K562 (cell line): ENCODE results near the gene PRKAR2B. TPM values are rescaled to one million over a fixed set of nuclear protein-coding genes. Genes with fewer than 3 reads are reported as not detected.

Experiments used
- BCLAF1 ChIP-seq, 2 experiments: fragments of 450-650 bp in 1 of 2; IDR thresholded peaks; 2 replicates each; pipeline ENCODE4 v1.6.1; 2011 to 2017; ENCODE audit warnings: low read depth in 2 of 2, antibody characterized with exemption in 1 of 2, borderline replicate concordance in 1 of 2, low read length in 1 of 2, mild to moderate bottlenecking in 1 of 2, mixed read lengths in 1 of 2; ENCODE audit not compliant: control insufficient read depth in 1 of 2
- CBX5 ChIP-seq: IDR thresholded peaks from 2 replicates; pipeline ENCODE4 v1.6.1; 2014; ENCODE audit warnings: low read depth, borderline replicate concordance
- CTCFL ChIP-seq: IDR thresholded peaks from 2 replicates; pipeline ENCODE4 v1.6.1; 2011; ENCODE audit warnings: borderline replicate concordance, low read depth, mild to moderate bottlenecking, moderate library complexity, low read length; ENCODE audit not compliant: insufficient read depth, poor library complexity, severe bottlenecking
- FOXM1 ChIP-seq, 2 experiments: fragments of 450-650 bp in 1 of 2; sonication (generic) in 1 of 2; formaldehyde crosslinking in 1 of 2; IDR thresholded peaks; 2 replicates each; pipeline versions ENCODE4 v1.6.1 to v1.9.0; 2017 to 2022; ENCODE audit warnings: low read depth in 2 of 2, mild to moderate bottlenecking in 2 of 2, missing genetic modification reagents in 1 of 2, moderate library complexity in 1 of 2
- HDAC2 ChIP-seq: fragments of 450-650 bp; IDR thresholded peaks from 2 replicates; pipeline ENCODE4 v1.6.1; 2016; ENCODE audit warnings: mild to moderate bottlenecking
- HNRNPH1 ChIP-seq: fragments of 200-400 bp; formaldehyde crosslinking; optimal IDR thresholded peaks from 2 replicates; pipeline ENCODE3; 2017; ENCODE audit warnings: low read depth, mild to moderate bottlenecking, low read length, moderate library complexity
- HNRNPK ChIP-seq: fragments of 200-400 bp; formaldehyde crosslinking; IDR thresholded peaks from one replicate; pipeline ENCODE4 v1.6.1; 2018; ENCODE audit warnings: mild to moderate bottlenecking, low read depth, low read length; ENCODE audit not compliant: poor library complexity, severe bottlenecking
- IRF2 ChIP-seq: sonication (generic); formaldehyde crosslinking; IDR thresholded peaks from 2 replicates; pipeline ENCODE4 v1.8.1; 2022; ENCODE audit warnings: mild to moderate bottlenecking, missing genetic modification reagents
- LEF1 ChIP-seq: fragments of 450-650 bp; IDR thresholded peaks from 2 replicates; pipeline ENCODE4 v1.6.1; 2016; ENCODE audit warnings: mild to moderate bottlenecking
- MNT ChIP-seq, 2 experiments: fragments of 450-650 bp; conservative IDR thresholded peaks; 2 replicates each; pipeline ENCODE4 v1.6.1; 2017; ENCODE audit warnings: mild to moderate bottlenecking in 2 of 2, moderate library complexity in 2 of 2
- MYBL2 ChIP-seq, 2 experiments: fragments of 450-650 bp in 1 of 2; sonication (generic) in 1 of 2; formaldehyde crosslinking in 1 of 2; IDR thresholded peaks; 2 replicates each; pipeline versions ENCODE4 v1.6.1 to v1.8.1; 2017 to 2022; ENCODE audit warnings: borderline replicate concordance in 1 of 2, inconsistent platforms in 1 of 2, low read depth in 1 of 2, mild to moderate bottlenecking in 1 of 2, missing genetic modification reagents in 1 of 2, moderate library complexity in 1 of 2
- SRSF1 ChIP-seq: fragments of 200-400 bp; formaldehyde crosslinking; IDR thresholded peaks from 2 replicates; pipeline ENCODE4 v1.6.1; 2017; ENCODE audit warnings: mild to moderate bottlenecking, low read depth, low read length, moderate library complexity
- TAF1 ChIP-seq: IDR thresholded peaks from 2 replicates; pipeline ENCODE4 v1.6.1; 2011; ENCODE audit warnings: mild to moderate bottlenecking, low read length, moderate library complexity; ENCODE audit not compliant: insufficient read depth, control insufficient read depth, severe bottlenecking; ENCODE audit errors: extremely low read depth
- THRAP3 ChIP-seq: fragments of 450-650 bp; IDR thresholded peaks from 2 replicates; pipeline ENCODE4 v1.6.1; 2016; ENCODE audit warnings: mild to moderate bottlenecking, inconsistent platforms, borderline replicate concordance
- ZNF24 ChIP-seq: fragments of 450-650 bp; IDR thresholded peaks from 2 replicates; pipeline ENCODE4 v1.6.1; 2016
- ZNF311 ChIP-seq: fragments of 250-450 bp; sonication (Bioruptor Pico); IDR thresholded peaks from 2 replicates; pipeline ENCODE4 v1.4.0; 2020; ENCODE audit warnings: mild to moderate bottlenecking, moderate library complexity
- ZNF436 ChIP-seq: fragments of 250-450, 450-650 bp; sonication (Bioruptor Pico); formaldehyde crosslinking; IDR thresholded peaks from 2 replicates; pipeline ENCODE4 v1.7.0; 2020; ENCODE audit warnings: mild to moderate bottlenecking
- ZNF668 ChIP-seq: fragments of 250-450 bp; sonication (Bioruptor Pico); IDR thresholded peaks from 2 replicates; pipeline ENCODE4 v1.8.0; 2022; ENCODE audit warnings: mild to moderate bottlenecking, inconsistent platforms
- polyA plus RNA-seq, 8 experiments: library from polyadenylated mRNA; depleted of rRNA in 4 of 8; stranded (reverse) in 5 of 8; unstranded in 3 of 8; fragments of >200 nt; fragmentation: Nextera tagmentation in 2 of 8; fragmentation: Illumina TruSeq in 1 of 8; extraction: Ambion mirVana in 2 of 8; extraction: Trizol in 1 of 8; gene quantifications; 2 replicates each; pipeline versions ENCODE4 v1.2.1 to v1.2.3, GENCODE V29; 2011 to 2014; ENCODE audit warnings: inconsistent platforms in 1 of 8, missing spikeins in 1 of 8
- total RNA-seq, 7 experiments: library from RNA; depleted of rRNA in 6 of 7; stranded (reverse); fragments of >200 nt in 6 of 7; fragmentation: Illumina TruSeq in 2 of 7; extraction: Trizol in 2 of 7; gene quantifications; 2 replicates each; pipeline versions ENCODE4 v1.2.1 to v1.2.3, GENCODE V29; 2011 to 2021; ENCODE audit warnings: low replicate concordance in 1 of 7

PRKAR2B gene
- total and polyA plus RNA-seq, 9 of the 15 experiments (the other 6 are each of a cell fraction or from before 2014, with no cell fraction given): 59.0 to 173 (median 129) TPM

GRCh38 chr7:107075863-107076574, 31.5 kb downstream of the PRKAR2B start (continued):
- TF ChIP-seq ZNF668 (CRISPR knock-in tag) (no peak), BCLAF1 (IDR thresholded peaks at IDR 0.05; ENCODE audit: borderline replicate concordance in 1 of 2, control insufficient read depth in 1 of 2, low read depth in 2 of 2, low read length in 1 of 2) (no peak), LEF1 (peak; percentile 77; the same call in 1 of the 2 replicates), THRAP3 (peak; percentile 60; the same call in 1 of the 2 replicates), HNRNPH1 (no peak), IRF2 (CRISPR knock-in tag) (no peak), CTCFL (no peak), HNRNPK (no peak), SRSF1 (no peak), FOXM1 (IDR thresholded peaks at IDR 0.05; ENCODE audit: low read depth) (peak; percentile 73; the same call in 1 of the 2 replicates), FOXM1 (CRISPR knock-in tag; IDR thresholded peaks at IDR 0.05; ENCODE audit: low read depth) (no peak), HDAC2 (peak; percentile 44), MYBL2 (IDR thresholded peaks at IDR 0.05; ENCODE audit: low read depth) (peak; percentile 14; the same call in 1 of the 2 replicates), MYBL2 (CRISPR knock-in tag; IDR thresholded peaks at IDR 0.05; ENCODE audit: borderline replicate concordance) (no peak), ZNF24 (no peak), ZNF436 (no peak), CBX5 (no peak), TAF1 (no peak), ZNF311 (CRISPR knock-in tag) (no peak), MNT (conservative IDR thresholded peaks at IDR 0.05) (peak in 1 of 2 experiments; percentile 50; a peak in 1 of 4 replicates)
